HG03378 (cell line): ENCODE measurements around the gene SSR4.

Experiments
- ATAC-seq: cut with Tn5 transposase; IDR thresholded peaks from one replicate; pipeline ENCODE4 v1.9.1; 2021; ENCODE audit warnings: mild to moderate bottlenecking, moderate library complexity; ENCODE audit not compliant: unreplicated experiment

The SSR4 gene

GRCh38 chrX:153828308-153828707 is 33.8 kb downstream of the SSR4 start:
- ATAC-seq, result no peak

GRCh38 chrX:153828723-153829548 is 34.5 kb downstream of the SSR4 start:
- no peak for ATAC-seq

- ATAC-seq, result no peak
These were observed 35.0 kb downstream of the SSR4 start for GRCh38 chrX:153829549-153829798.

GRCh38 chrX:153829799-153830639 is 35.6 kb downstream of the SSR4 start, which contains the start of gene PDZD4:
TSS of gene PDZD4 (minus strand) at chrX:153830544. CDS start at chrX:153830298, 246 bp downstream.
- no peak for ATAC-seq

- ATAC-seq, result no peak
These were observed 36.4 kb downstream of the SSR4 start for GRCh38 chrX:153830640-153831428.

- ATAC-seq, result no peak
These were observed 37.1 kb downstream of the SSR4 start for GRCh38 chrX:153831429-153832150.

- ATAC-seq, result no peak
These were observed 38.3 kb downstream of the SSR4 start for GRCh38 chrX:153832728-153833127.

- no peak for ATAC-seq
These were observed 42.5 kb downstream of the SSR4 start for GRCh38 chrX:153836921-153837320.

GRCh38 chrX:153844509-153845082 is 50.1 kb downstream of the SSR4 start:
- no peak for ATAC-seq

- ATAC-seq, result no peak
These were observed 50.7 kb downstream of the SSR4 start for GRCh38 chrX:153845195-153845594.

GRCh38 chrX:153845842-153846241 is 51.4 kb downstream of the SSR4 start:
- no peak for ATAC-seq
